IMR-90 (cell line): ENCODE data around the gene SLC3A2. TPM values are rescaled to one million over a fixed set of nuclear protein-coding genes. Genes with fewer than 3 reads are reported as not detected.

Experiments used
- ATAC-seq: fragments of 200-7000 bp; cut with Tn5 transposase; 2 replicates; pipeline ENCODE4 v1.9.1; 2020; ENCODE audit warnings: low read depth, mild to moderate bottlenecking, moderate library complexity
- BruUV-seq: library from RNA; stranded (reverse); fragments of 400-500 nt; replicated peaks from 2 replicates; lab custom pipeline; 2021; lab: Mats Ljungman, UMichigan
- CTCF ChIA-PET: fragments of 300-600 bp; formaldehyde crosslinking; extraction: SDS; loops from one replicate; lab custom pipeline; 2021; ENCODE audit warnings: antibody characterized with exemption; lab: Yijun Ruan, JAX
- POLR2A ChIA-PET: fragments of 300-600 bp; sonication (Branson Sonifier 250); formaldehyde crosslinking; loops from one replicate; lab custom pipeline; 2022; ENCODE audit warnings: antibody characterized with exemption; ENCODE audit not compliant: unreplicated experiment; lab: Charles Lee
- DNase-seq: peaks from one replicate; pipeline ENCODE4 v3.0.0; 2013
- H2AFZ ChIP-seq: replicated peaks from 2 replicates; pipeline ENCODE3; 2013; ENCODE audit warnings: low read length, mild to moderate bottlenecking; ENCODE audit not compliant: poor library complexity
- H2AK5ac ChIP-seq: 2 replicates; pipeline ENCODE4 v1.6.1; 2013; ENCODE audit warnings: low read depth, low read length, inconsistent platforms
- H2AK9ac ChIP-seq: replicated peaks from 2 replicates; pipeline ENCODE3; 2013; ENCODE audit warnings: mild to moderate bottlenecking, low read depth, low read length, moderate library complexity; ENCODE audit not compliant: poor library complexity
- H2BK120ac ChIP-seq: 2 replicates; pipeline ENCODE4 v1.6.1; 2013; ENCODE audit warnings: low read depth, low read length, inconsistent platforms
- H2BK15ac ChIP-seq: 3 replicates; pipeline ENCODE4 v1.6.1; 2013; ENCODE audit warnings: low read depth, low read length, inconsistent platforms
- H2BK20ac ChIP-seq: 2 replicates; pipeline ENCODE4 v1.6.1; 2013; ENCODE audit warnings: low read depth, mild to moderate bottlenecking, inconsistent platforms, low read length, moderate library complexity
- H2BK5ac ChIP-seq: 2 replicates; pipeline ENCODE4 v1.6.1; 2013; ENCODE audit warnings: mild to moderate bottlenecking, low read depth, low read length, inconsistent platforms; ENCODE audit not compliant: poor library complexity, severe bottlenecking
- H3K14ac ChIP-seq: replicated peaks from 2 replicates; pipeline ENCODE4 v1.6.1; 2013; ENCODE audit warnings: low read depth, low read length, inconsistent platforms
- H3K18ac ChIP-seq: 2 replicates; pipeline ENCODE4 v1.6.1; 2013; ENCODE audit warnings: low read depth, low read length, control low read depth
- H3K23ac ChIP-seq: 2 replicates; pipeline ENCODE4 v1.6.1; 2013; ENCODE audit warnings: low read depth, low read length, inconsistent platforms
- H3K27ac ChIP-seq: 2 replicates; pipeline ENCODE4 v1.5.1; 2013; ENCODE audit warnings: mild to moderate bottlenecking, control low read depth, low read length; ENCODE audit not compliant: insufficient read depth
- H3K27me3 ChIP-seq: 2 replicates; pipeline ENCODE4 v1.6.1; 2013; ENCODE audit warnings: low read length; ENCODE audit not compliant: control insufficient read depth, insufficient read depth
- H3K36me3 ChIP-seq: 2 replicates; pipeline ENCODE4 v1.6.1; 2013; ENCODE audit warnings: low read length, mixed read lengths; ENCODE audit not compliant: control insufficient read depth, insufficient read depth
- H3K4ac ChIP-seq: 2 replicates; pipeline ENCODE4 v1.6.1; 2013; ENCODE audit warnings: low read depth, low read length, inconsistent platforms
- H3K4me1 ChIP-seq: 2 replicates; pipeline ENCODE4 v1.6.1; 2013; ENCODE audit warnings: low read length, mixed read lengths; ENCODE audit not compliant: control insufficient read depth, insufficient read depth
- H3K4me2 ChIP-seq: 2 replicates; pipeline ENCODE4 v1.6.1; 2013; ENCODE audit warnings: low read depth, mild to moderate bottlenecking, control low read depth, low read length, moderate library complexity
- H3K4me3 ChIP-seq: 2 replicates; pipeline ENCODE4 v1.5.1; 2013; ENCODE audit warnings: low read depth, mild to moderate bottlenecking, control low read depth, low read length, moderate library complexity; ENCODE audit not compliant: insufficient read depth
- H3K56ac ChIP-seq: 2 replicates; pipeline ENCODE4 v1.6.1; 2013; ENCODE audit warnings: low read length, inconsistent platforms; ENCODE audit not compliant: insufficient read depth; ENCODE audit errors: extremely low read depth
- H3K79me1 ChIP-seq, 2 experiments: 2 replicates each; pipeline ENCODE4 v1.6.1; 2013; ENCODE audit warnings: low read length in 2 of 2, inconsistent platforms in 1 of 2, low read depth in 1 of 2
- H3K9ac ChIP-seq: 2 replicates; pipeline ENCODE4 v1.6.1; 2013; ENCODE audit warnings: low read depth, low read length, control low read depth
- H3K9me1 ChIP-seq: 2 replicates; pipeline ENCODE4 v1.6.1; 2013; ENCODE audit warnings: low read length, inconsistent platforms; ENCODE audit not compliant: insufficient read depth
- H3K9me3 ChIP-seq: 2 replicates; pipeline ENCODE4 v1.6.1; 2013; ENCODE audit warnings: low read length; ENCODE audit not compliant: control insufficient read depth, insufficient read depth
- H4K20me1 ChIP-seq: 2 replicates; pipeline ENCODE4 v1.6.1; 2013; ENCODE audit warnings: low read length, inconsistent platforms; ENCODE audit not compliant: insufficient read depth
- H4K5ac ChIP-seq: 2 replicates; pipeline ENCODE4 v1.6.1; 2013; ENCODE audit warnings: mild to moderate bottlenecking, low read depth, low read length, control low read depth
- H4K8ac ChIP-seq, 2 experiments: 2 replicates each; pipeline ENCODE4 v1.6.1; 2013; ENCODE audit warnings: low read depth in 2 of 2, low read length in 2 of 2, control low read depth in 1 of 2, inconsistent platforms in 1 of 2
- H4K91ac ChIP-seq: 2 replicates; pipeline ENCODE4 v1.6.1; 2013; ENCODE audit warnings: low read depth, low read length, inconsistent platforms; ENCODE audit not compliant: insufficient read depth
- CHD1 ChIP-seq: IDR thresholded peaks from 2 replicates; pipeline ENCODE4 v1.6.1; 2012; ENCODE audit warnings: low read depth, low read length, improper control_type of control experiment
- ELK1 ChIP-seq: fragments of 150-350 bp; IDR thresholded peaks from 2 replicates; pipeline ENCODE4 v1.6.1; 2016; ENCODE audit warnings: low read depth, mild to moderate bottlenecking, low read length, moderate library complexity, borderline replicate concordance
- FOS ChIP-seq: fragments of 150-350 bp; IDR thresholded peaks from 2 replicates; pipeline ENCODE4 v1.6.1; 2016; ENCODE audit warnings: low read depth, low read length
- MAZ ChIP-seq: IDR thresholded peaks from 2 replicates; pipeline ENCODE4 v1.6.1; 2012; ENCODE audit warnings: low read depth, mild to moderate bottlenecking, low read length, improper control_type of control experiment, moderate library complexity, borderline replicate concordance
- RFX5 ChIP-seq: IDR thresholded peaks from 2 replicates; pipeline ENCODE4 v1.8.0; 2012; ENCODE audit warnings: low read depth, mild to moderate bottlenecking, low read length, moderate library complexity
- WGBS, 2 experiments: methylation state at CpG; one replicate each; pipeline versions ENCODE4 v1.1.5 to v1.1.7; 2013; ENCODE audit warnings: missing lambda C conversion rate in 2 of 2; ENCODE audit not compliant: insufficient read length in 1 of 2; ENCODE audit errors: extremely low coverage in 2 of 2; 5-methylcytosine and 5-hydroxymethylcytosine counted together
- dilution Hi-C: fragments of 300-500 bp; cut with HindIII; formaldehyde crosslinking; loops from one replicate; pipeline ENCODE4 v1.14.3; 2018; ENCODE audit warnings: low sequenced_read_pairs; ENCODE audit not compliant: unreplicated experiment
- in situ Hi-C: fragments of 300-500 bp; cut with MboI; formaldehyde crosslinking; loops from 3 replicates; pipeline ENCODE4 v1.14.3; 2019; ENCODE audit warnings: low sequenced_read_pairs, inconsistent platforms, mixed read lengths
- intact Hi-C: fragments of 100-400 bp; cut with micrococcal nuclease; formaldehyde crosslinking; loops from 2 replicates; pipeline ENCODE4 v1.10.0; 2022
- polyA plus RNA-seq, 3 experiments: library from polyadenylated mRNA; depleted of rRNA; stranded (reverse); fragments of >200 nt; gene quantifications; 2 replicates each; pipeline ENCODE4 v1.2.3, GENCODE V29; 2012; ENCODE audit warnings: low replicate concordance in 1 of 3
- total RNA-seq: library from RNA; depleted of rRNA; stranded (reverse); fragments of >200 nt; gene quantifications from 2 replicates; pipeline ENCODE4 v1.2.3, GENCODE V29; 2012

The SLC3A2 gene
- total and polyA plus RNA-seq, 2 of the 4 experiments (the other 2 are of a cell fraction): 140 to 239 TPM

GRCh38 chr11:62883673-62884072 lies 3.0 kb downstream of the SLC3A2 start:
- in situ Hi-C loops: loop anchor here (25.0 kb wide), 1 partner anchor 779 kb away; the partner anchor contains the start of gene ATL3
- Histone ChIP-seq H3K9me3 (no peaks in the 10 kb centered on the region), H3K9ac (peak overlapping the region; percentile 79), H2BK15ac (no peak overlapping the region), H2BK20ac (no peak overlapping the region), H3K4me2 (peak overlapping the region; percentile 83), H3K27ac (peak overlapping the region; percentile 4; the same call in 1 of the 2 replicates), H3K27me3 (no peaks in the 10 kb centered on the region), H3K56ac (no peak overlapping the region; the same call in 1 of the 2 replicates), H4K8ac (no peak overlapping the region), H4K91ac (no peak overlapping the region), H2BK120ac (no peak overlapping the region), H3K4ac (peak overlapping the region; percentile 49; the same call in 1 of the 2 replicates), H3K79me1 (peaks cover 28 to 81% of the 10 kb centered on the region in 2 experiments), H2AK9ac (no peak overlapping the region), H3K4me3 (peak overlapping the region; percentile 6; the same call in 1 of the 2 replicates), H4K5ac (no peak overlapping the region), H3K36me3 (peaks cover 64% of the 10 kb centered on the region), H3K14ac (peak overlapping the region; percentile 100), H2AFZ (no peak overlapping the region), H2AK5ac (no peak overlapping the region), H3K18ac (no peak overlapping the region), H2BK5ac (peak overlapping the region; percentile 11), H4K20me1 (peaks cover 68% of the 10 kb centered on the region), H3K9me1 (peaks cover 17% of the 10 kb centered on the region; the same call in 1 of the 2 replicates), H3K4me1 (peaks cover 29% of the 10 kb centered on the region), H3K23ac (peak overlapping the region; percentile 63)
- intact Hi-C loops: loop anchor here (5.0 kb wide), 1 partner anchor 96 kb away; the partner anchor contains the start of gene TMEM179B
- POLR2A ChIA-PET: no interaction called here
- WGBS, 2 experiments: 100% methylated on average over 1 of the region's 3 CpGs; no CpG with 5 or more reads in 1 of the 2 experiments
- dilution Hi-C loops: no loop called here
- CTCF ChIA-PET: interaction anchor here (0.5 to 1.5 kb wide), 2 partner anchors 11 to 19 kb away, joined by 3 read pairs; no protein-coding TSS in a partner anchor
- BruUV-seq: no TSS peak
- ATAC-seq (no peak), DNase-seq (no peak)
- TF ChIP-seq RFX5 (no peak), FOS (no peak), ELK1 (no peak), CHD1 (no peak), MAZ (no peak)
